Uterus (tissue), 2 donors: ENCODE measurements around the gene ZNF791.

Experiments
- CTCF ChIP-seq, 4 experiments: fragments of 200-600 bp in 2 of 4; fragments of 450-650 bp in 2 of 4; sonication (generic) in 2 of 4; IDR thresholded peaks; one replicate each; pipeline ENCODE4 v1.5.1; 2016 to 2019; ENCODE audit warnings: antibody characterized with exemption in 4 of 4, mild to moderate bottlenecking in 2 of 4, moderate library complexity in 1 of 4
- POLR2A ChIP-seq, 2 donors: fragments of 450-650 bp; IDR thresholded peaks; one replicate each; pipeline ENCODE4 v1.6.1; 2016; ENCODE audit warnings: antibody characterized with exemption in 2 of 2, mild to moderate bottlenecking in 1 of 2, moderate library complexity in 1 of 2

GRCh38 chr19:12648088-12648487 lies 37.4 kb downstream of the ZNF791 start:
- TF ChIP-seq POLR2A (IDR thresholded peaks at IDR 0.05) (no peak), CTCF (IDR thresholded peaks at IDR 0.05) (peak in 2 of 4 experiments; percentile 23 to 24)
